Coronary artery (tissue), 2 donors: Measurements from ENCODE around the gene ARFRP1.

ENCODE experiments used
- DNase-seq: peaks from one replicate; pipeline ENCODE4 v3.0.0-alpha.2; 2017; ENCODE audit warnings: low spot score
- H3K27ac ChIP-seq, 2 donors: fragments of 200-600 bp; sonication (generic); one replicate each; pipeline ENCODE4 v1.5.1; 2016 to 2019
- H3K4me3 ChIP-seq: fragments of 200-600 bp; sonication (generic); 2 replicates; pipeline ENCODE4 v1.5.1; 2016; ENCODE audit warnings: mild to moderate bottlenecking, moderate library complexity
- TF ChIP-seq, protein P1 (sequence below): fragments of 200-600 bp; sonication (generic); IDR thresholded peaks from one replicate; pipeline ENCODE4 v1.5.1; 2019; ENCODE audit warnings: antibody characterized with exemption

ARFRP1 gene

DNA sequence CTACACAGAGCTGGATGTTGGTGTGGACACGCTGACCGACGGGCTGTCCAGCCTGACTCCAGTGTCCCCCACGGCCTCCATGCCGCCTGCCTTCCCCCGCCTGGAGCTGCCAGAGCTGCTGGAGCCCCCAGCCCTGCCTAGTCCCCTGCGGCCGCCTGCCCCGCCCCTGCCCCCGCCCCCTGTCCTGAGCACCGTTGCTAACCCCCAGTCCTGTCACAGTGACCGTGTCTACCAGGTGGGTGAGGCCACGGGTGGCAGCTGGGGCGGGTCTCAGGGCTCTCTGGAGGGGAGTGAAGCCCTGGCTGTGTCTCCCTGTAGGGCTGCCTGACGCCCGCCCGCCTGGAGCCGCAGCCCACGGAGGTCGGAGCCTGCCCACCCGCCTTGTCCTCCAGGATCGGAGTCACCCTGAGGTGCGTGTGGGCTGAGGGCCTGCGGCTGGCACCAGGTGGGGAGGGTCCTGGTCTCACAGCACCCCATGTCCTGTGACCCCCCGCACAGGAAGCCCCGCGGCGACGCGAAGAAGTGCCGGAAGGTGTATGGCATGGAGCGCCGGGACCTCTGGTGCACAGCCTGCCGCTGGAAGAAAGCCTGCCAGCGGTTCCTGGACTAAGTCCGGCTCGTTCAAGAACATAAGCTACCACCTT, 34.7 kb upstream of the ARFRP1 start:
- no peak overlapping the region for H3K4me3 ChIP-seq
- DNase-seq = no peak
- TF ChIP-seq, protein P1, sequence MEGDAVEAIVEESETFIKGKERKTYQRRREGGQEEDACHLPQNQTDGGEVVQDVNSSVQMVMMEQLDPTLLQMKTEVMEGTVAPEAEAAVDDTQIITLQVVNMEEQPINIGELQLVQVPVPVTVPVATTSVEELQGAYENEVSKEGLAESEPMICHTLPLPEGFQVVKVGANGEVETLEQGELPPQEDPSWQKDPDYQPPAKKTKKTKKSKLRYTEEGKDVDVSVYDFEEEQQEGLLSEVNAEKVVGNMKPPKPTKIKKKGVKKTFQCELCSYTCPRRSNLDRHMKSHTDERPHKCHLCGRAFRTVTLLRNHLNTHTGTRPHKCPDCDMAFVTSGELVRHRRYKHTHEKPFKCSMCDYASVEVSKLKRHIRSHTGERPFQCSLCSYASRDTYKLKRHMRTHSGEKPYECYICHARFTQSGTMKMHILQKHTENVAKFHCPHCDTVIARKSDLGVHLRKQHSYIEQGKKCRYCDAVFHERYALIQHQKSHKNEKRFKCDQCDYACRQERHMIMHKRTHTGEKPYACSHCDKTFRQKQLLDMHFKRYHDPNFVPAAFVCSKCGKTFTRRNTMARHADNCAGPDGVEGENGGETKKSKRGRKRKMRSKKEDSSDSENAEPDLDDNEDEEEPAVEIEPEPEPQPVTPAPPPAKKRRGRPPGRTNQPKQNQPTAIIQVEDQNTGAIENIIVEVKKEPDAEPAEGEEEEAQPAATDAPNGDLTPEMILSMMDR = no peak
- H3K27ac ChIP-seq = peak overlapping the region in 1 of 2 donors; percentile 93

DNA sequence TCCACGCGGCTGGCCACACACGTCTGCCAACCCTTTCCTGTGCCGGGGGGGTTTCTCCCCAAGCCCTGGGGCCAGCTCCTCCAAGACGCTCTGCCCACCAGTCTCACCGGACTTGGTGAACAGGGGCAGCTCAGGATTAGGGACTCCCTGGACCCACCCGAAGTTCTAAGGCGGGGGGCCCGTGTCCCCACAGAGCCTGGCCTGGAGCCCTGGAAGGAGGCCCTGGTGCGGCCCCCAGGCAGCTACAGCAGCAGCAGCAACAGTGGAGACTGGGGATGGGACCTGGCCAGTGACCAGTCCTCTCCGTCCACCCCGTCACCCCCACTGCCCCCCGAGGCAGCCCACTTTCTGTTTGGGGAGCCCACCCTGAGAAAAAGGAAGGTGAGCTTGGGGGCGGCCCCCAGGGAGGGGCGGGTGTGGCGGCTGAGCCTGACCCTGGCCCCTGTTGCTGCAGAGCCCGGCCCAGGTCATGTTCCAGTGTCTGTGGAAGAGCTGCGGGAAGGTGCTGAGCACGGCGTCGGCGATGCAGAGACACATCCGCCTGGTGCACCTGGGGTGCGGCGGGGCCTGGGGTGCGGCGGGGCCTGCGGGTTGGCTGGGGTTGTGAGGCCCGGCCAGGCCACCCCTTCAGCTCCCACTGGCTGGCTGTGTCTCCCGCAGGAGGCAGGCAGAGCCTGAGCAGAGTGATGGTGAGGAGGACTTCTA, 34.1 kb upstream of the ARFRP1 start:
- Histone ChIP-seq H3K4me3 (peak overlapping the region; percentile 78), H3K27ac (peak overlapping the region; percentile 82 to 93)
- TF ChIP-seq, protein P1 = no peak
- DNase-seq = peak; percentile 72

DNA sequence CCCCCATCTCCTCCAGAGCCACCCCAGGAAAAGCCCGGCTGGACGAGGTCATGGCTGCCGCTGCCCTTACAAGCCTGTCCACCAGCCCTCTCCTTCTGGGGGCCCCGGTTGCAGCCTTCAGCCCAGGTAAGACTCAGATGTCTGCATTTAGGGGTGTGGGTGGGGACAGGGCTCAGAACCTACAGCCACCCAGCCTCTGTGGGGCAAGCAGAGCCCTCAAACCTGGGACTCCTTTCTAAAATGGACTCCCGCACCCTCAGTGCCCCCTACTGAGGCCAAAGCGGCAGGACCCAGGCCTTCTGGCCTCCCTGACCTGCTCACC, 33.5 kb upstream of the ARFRP1 start:
- peak overlapping the region; percentile 78 for H3K4me3 ChIP-seq
- DNase-seq = no peak
- TF ChIP-seq, protein P1 = no peak
- H3K27ac ChIP-seq = peak overlapping the region; percentile 82 to 93

DNA sequence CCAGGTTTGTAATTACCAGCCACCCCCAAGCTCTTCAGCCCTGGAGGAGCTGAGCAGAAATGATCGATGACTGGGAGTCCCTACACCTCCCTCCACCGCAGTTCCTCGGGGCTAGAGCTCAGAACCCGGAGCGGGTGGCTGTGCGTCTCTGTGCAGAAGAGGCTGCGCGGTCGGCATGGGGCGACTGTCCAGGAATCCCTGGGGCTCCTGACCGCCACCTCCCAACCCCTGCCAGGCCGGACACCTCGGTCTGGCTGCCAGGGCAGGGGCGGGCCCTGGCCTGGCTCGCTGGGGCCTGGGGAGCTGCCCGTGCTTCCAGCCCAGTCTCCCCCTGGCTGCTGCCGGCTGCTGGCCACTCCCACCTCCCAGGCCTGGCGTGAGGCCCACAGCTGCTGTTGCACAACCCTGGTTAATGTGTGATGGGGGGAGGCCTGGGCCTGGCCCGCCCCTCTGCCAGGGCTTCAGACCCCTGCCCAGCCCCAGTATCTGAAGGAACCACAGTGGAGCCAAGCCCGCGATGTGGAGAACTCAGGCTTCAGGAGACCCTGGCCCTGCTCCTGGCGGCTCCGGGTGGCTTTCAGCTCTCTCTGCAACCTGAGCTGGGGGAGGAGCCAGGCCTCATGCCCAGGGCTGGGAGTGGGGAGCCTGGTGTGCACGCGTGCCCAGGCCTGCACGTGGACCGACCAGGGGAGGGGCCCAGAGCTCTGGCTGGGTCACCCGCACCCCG, 33.0 kb upstream of the ARFRP1 start:
- TF ChIP-seq, protein P1 = no peak

DNA sequence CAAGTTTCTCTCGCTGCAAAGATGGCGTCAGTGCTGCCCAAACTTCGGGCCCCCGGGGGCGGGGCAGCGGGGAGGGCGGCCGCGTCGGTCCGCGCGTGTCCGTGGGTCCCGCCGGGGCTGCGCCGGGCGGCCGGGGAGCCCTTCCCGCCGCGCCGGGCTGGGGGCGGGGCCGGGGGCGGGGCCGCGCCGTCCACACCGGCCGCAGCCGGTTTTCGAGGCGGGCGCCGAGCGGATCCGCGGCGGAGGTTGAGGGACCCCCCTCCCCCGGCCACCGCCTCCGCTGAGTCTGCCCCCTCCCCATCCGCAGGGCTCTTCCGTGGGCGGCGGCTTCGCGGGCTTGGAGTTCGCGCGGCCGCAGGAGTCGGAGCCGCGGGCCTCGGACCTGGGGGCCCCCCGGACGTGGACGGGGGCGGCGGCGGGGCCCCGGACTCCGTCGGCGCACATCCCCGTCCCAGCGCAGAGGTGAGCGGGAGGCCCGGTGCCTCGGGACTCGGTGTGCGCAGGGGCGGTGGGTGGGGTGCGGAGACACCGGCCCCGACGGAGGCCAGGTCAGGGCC, 32.4 kb upstream of the ARFRP1 start:
- peak overlapping the region; percentile 78 for H3K4me3 ChIP-seq
- H3K27ac ChIP-seq = peak overlapping the region; percentile 82 to 93
- TF ChIP-seq, protein P1 = no peak
- DNase-seq = peak; percentile 74

More for the DNA sequence above, 33.0 kb upstream of the ARFRP1 start:
- peak overlapping the region; percentile 78 for H3K4me3 ChIP-seq
- H3K27ac ChIP-seq = peak overlapping the region; percentile 82 to 93
- peak; percentile 95 for DNase-seq

DNA sequence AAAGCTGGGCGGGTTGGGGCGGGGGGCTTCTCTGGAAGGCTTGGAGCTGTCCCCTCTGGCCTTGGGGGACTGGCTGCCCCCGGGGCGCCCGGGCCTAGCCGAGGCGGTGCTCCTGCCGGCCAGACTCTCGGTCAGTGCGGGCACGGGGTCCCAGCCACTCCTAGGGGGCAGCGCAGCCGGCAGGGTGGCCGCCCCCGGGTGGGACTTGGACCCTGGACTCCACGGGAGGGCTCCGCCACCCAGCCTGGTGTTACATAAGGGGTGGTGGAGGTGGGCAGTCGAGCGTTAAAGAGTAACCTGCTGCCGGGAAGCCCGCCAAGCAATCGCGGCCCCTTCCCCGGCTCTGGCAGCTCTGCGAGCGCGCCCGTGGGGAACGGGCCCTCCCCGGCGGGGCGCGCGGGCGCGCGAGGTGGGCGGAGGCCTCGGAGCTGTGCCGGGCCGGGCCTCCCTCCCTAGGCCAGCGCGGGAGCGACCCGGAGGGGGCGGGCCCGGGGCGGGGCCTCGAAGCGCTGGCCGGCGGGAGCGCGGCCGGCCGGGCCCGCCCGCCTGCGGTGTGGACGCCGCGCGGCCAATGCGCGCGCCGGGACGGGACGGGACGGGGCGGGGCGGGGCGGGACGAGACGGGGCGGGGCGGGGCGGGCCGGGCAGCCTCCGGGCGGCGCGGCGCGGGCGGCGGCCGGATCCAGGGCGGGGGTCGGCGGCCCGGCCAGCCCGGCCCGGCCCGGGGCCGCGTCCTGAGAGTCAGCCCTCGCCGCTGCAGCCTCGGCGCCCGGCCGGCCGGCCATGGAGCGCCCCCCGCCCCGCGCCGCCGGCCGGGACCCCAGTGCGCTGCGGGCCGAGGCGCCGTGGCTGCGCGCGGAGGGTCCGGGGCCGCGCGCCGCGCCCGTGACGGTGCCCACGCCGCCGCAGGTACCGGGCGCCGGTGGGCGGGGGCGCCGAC, 31.6 kb upstream of the ARFRP1 start, which contains the start of gene SLC2A4RG:
Gene SLC2A4RG (plus strand): TSS at position 647 of the 940 bp plus-strand sequence. CDS start 137 bp downstream, at position 784.
- Histone ChIP-seq H3K4me3 (peak within 1 kb of the TSS; percentile 78), H3K27ac (peak within 1 kb of the TSS; percentile 83 to 93)
- TF ChIP-seq, protein P1 = no peak
- peak; percentile 83 for DNase-seq
